DMS53 (cell line): ENCODE results near the gene CUL7.
A peak's percentile ranks its signal among the peaks of the same experiment; 100 is the strongest.
"Not testable (repeated sequence)": the region's sequence is repeated elsewhere in the genome, so short reads cannot be mapped to it uniquely, and the experiment has no call there.

ENCODE experiments used
- DNase-seq: peaks from one replicate; lab custom pipeline; 2025; lab: John Stamatoyannopoulos, UW

Gene CUL7

GRCh38 chr6:43014434-43014909, 39.2 kb downstream of the CUL7 start:
- peak; percentile 47 for DNase-seq

DNA sequence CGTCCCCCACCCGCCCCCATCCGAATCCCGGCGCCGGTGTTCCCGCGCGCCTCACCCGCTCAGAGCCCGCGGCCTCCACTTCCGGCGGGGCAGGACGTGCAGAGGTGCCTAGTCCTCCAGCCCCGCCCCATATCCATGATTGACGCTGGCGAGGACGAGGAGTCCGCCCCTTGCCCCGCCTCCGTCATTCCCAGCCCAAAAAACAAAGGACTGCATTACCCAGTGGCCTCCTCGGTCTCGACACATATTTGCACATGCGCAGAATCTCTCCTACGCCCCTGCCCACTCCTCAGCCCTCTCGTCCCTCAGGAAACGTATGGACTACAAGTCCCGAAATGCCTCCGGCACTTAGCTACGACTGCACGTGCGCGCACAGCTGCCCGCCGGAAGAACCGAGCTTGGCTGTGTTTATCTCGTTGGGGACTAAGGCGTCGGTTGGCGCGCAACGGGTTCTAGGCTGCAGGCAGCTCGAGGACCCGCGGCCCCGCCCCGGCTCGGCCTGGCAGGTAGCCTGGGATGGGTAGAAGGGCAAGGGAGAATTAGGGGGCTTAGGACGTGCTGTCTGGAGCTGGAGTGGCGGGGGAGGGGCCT, 39.7 kb downstream of the CUL7 start, which contains the start of the genes KLHDC3 and MEA1:
Gene KLHDC3, plus strand, starts transcription at position 407 of the 591 bp plus-strand sequence. CDS start 2,944 bp downstream, outside the sequence.
Gene MEA1, minus strand, starts transcription at position 104 of the 591 bp plus-strand sequence. CDS start 133 bp downstream, outside the sequence.
- peak; percentile 100 for DNase-seq

DNA sequence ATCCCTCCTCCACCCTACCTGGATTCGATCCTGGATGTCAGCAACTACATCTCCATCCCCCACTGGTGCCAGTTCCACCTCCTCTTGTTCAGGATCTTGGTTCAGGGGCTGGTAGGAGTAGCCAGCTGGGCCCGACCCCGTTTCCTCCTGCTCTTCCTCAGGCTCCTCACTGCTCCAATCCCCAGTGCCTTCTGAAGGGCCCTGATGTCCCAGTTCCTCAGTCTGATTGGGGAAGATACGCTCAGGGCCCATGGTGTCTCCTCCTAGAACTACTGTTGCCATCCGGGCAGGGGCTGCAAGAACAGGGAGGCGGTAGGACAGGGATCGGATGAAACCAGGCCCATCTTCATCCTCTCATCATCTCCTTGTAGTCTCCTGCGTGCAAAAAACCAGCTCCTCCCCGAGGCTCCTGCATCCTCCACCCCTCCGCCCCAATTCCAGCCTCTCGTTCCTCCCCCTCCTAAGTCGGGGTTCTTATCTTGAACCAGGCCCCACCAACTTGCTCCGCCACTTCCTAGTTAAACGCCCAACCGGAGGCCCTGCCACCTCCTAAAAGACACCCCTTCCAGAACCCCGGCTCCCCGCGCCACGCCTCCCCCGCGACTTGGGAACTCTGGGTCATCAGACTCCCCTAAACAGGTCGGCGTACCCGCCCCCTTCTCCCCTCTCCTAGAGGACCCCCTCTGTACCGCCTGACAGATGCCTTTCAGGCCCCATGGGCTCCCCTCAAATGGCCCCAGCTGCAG, 40.4 kb downstream of the CUL7 start:
- peak; percentile 50 for DNase-seq

GRCh38 chr6:43012364-43012763, 41.3 kb downstream of the CUL7 start:
- no peak for DNase-seq

- DNase-seq: no peak
These were observed 42.4 kb downstream of the CUL7 start for GRCh38 chr6:43011207-43011606.

DNA sequence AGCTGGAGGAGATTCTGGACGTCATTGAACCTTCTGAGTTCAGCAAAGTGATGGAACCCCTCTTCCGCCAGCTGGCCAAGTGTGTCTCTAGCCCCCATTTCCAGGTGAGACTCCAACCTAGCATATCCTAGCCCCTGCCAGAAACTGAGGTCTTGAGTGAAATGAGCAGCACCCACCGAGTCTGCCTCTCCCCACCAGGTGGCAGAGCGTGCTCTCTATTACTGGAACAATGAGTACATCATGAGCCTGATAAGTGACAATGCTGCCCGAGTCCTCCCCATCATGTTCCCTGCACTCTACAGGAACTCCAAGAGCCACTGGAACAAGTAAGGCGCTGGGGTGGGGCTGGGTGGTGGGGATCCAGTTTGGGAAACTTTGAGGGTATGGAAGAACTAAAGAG, 44.5 kb downstream of the CUL7 start:
- DNase-seq: peak; percentile 74

DNA sequence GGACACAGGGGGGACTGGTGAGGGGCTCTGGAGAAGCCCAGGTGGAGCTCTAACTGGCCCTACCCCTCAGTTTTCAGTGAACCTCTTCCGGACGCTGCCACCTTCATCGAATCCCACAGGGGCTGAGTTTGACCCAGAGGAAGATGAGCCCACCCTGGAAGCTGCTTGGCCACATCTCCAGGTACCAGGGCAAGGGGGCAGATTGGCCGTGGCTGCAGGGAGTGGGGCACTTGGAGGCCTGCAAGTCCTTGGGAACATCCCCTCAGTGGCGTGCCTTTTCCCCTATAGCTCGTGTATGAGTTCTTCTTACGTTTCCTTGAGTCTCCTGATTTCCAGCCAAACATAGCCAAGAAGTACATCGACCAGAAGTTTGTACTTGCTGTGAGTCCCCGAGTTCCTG, 46.5 kb downstream of the CUL7 start:
- DNase-seq: no peak

GRCh38 chr6:43006251-43006650, 47.4 kb downstream of the CUL7 start:
- no peak for DNase-seq

DNA sequence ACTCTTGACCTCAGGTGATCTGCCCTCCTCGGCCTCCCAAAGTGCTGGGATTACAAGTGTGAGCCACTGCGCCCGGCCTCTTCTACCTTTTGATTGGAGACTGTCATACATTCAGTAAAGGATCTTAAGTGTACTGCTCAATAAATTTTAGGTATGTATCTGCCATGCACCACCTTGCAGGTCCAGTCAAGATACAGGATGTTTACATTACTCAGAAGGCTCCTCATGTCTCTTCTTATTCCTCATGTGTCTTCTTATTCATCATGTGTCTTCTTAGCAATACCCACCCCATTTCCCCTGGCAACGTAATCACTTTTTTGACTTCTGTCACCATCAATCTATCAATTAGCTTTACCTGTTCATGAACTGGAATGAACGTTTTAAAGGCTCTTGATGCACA, 47.8 kb downstream of the CUL7 start:
- DNase-seq: no peak

DNA sequence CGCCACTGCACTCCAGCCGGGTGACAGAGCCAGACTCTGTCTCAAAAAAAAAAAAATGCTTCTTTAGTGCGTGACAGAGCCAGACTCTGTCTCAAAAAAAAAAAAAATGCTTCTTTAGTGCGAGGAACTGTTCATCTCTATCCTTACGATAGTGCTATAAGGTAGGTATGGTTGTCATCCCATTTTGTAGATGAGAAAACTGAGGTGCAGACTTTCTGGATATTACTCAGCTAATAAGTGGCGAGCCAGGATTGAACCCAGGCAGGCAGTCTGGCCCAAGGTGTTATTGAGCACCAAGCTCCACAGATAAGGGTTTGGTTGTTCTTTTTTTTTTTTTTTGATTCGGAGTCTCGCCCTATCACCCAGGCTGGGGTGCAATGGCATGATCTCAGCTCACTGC, 51.8 kb downstream of the CUL7 start:
- DNase-seq: no peak

GRCh38 chr6:42998205-42998604, 55.4 kb downstream of the CUL7 start:
- not testable (repeated sequence) for DNase-seq

GRCh38 chr6:42996513-42996912, 57.1 kb downstream of the CUL7 start:
- no peak for DNase-seq

DNA sequence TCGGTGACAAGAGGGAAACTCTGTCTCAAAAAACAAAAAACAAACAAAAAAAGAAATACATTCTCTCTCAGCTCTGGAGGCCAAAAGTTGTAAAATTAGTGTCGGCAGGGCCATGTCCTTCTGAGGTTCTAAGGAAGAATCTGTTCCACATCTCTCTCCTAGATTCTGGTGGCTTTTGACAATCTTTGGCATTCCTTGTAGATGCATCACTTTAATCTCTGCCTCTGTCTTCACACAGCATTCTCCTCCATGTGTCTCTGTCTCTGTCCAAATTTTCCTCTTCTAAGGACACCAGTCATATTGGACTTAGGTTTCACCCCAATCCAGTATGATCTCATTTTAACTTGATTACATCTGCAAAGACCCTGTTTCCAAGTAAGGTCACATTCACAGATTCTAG, 60.2 kb downstream of the CUL7 start:
- DNase-seq: no peak

GRCh38 chr6:42989923-42990322, 63.7 kb downstream of the CUL7 start:
- DNase-seq: no peak

- no peak for DNase-seq
These were observed 65.1 kb downstream of the CUL7 start for GRCh38 chr6:42988486-42989020.
